Stimulated activated CD8-positive, alpha-beta memory T cell treated with anti-CD3 and anti-CD28 coated beads, Interleukin-12 subunit alpha, Interleukin-12 subunit beta, amount 100 ng/mL, for 1 hour (primary cell): ENCODE data around the gene HSBP1L1.

Experiments used
- DNase-seq: peaks from one replicate; pipeline ENCODE4 v3.0.0-alpha.2; 2020; ENCODE audit warnings: low read depth

The HSBP1L1 gene

GRCh38 chr18:79964330-79965118, at the start of gene HSBP1L1:
Gene HSBP1L1, plus strand, starts transcription at chr18:79964643. Its CDS starts 93 bp downstream, at chr18:79964736.
- no peak for DNase-seq

GRCh38 chr18:79915161-79916127, 49.0 kb upstream of the HSBP1L1 start:
- DNase-seq = no peak

GRCh38 chr18:79916128-79916494, 48.3 kb upstream of the HSBP1L1 start:
- no peak for DNase-seq

DNA sequence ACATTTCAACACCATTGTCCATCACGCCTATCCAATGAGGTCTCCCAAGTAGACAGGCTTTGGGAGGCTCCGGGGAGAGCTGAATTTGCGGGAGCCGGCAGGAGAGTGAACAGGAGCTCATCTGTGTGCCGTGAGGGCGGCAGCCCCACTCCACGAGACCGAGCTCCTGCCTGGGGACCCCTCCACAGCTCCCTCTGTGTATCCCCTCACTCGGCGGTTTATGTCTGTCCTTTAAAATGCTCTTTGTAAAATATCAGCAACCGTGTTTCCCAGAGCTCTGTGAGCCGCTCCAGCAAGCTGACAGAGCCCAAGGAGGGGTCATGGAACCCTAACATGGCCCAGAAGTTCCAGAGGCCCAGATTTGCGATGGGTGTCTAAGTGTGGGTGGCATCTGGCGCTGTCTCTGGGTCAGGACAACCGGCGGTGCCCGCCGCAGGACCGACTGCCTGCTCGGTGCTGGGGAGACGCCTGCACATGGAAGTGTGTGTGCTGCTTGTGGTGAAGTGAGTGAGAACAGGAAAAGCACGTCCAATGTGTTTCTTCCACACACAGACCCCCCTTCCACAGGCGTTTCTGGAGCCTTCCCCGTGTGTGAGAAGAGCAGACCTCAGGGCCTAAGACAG, 47.8 kb upstream of the HSBP1L1 start:
- no peak for DNase-seq

- DNase-seq = no peak
Measured at GRCh38 chr18:79917169-79917852, 47.1 kb upstream of the HSBP1L1 start.

DNA sequence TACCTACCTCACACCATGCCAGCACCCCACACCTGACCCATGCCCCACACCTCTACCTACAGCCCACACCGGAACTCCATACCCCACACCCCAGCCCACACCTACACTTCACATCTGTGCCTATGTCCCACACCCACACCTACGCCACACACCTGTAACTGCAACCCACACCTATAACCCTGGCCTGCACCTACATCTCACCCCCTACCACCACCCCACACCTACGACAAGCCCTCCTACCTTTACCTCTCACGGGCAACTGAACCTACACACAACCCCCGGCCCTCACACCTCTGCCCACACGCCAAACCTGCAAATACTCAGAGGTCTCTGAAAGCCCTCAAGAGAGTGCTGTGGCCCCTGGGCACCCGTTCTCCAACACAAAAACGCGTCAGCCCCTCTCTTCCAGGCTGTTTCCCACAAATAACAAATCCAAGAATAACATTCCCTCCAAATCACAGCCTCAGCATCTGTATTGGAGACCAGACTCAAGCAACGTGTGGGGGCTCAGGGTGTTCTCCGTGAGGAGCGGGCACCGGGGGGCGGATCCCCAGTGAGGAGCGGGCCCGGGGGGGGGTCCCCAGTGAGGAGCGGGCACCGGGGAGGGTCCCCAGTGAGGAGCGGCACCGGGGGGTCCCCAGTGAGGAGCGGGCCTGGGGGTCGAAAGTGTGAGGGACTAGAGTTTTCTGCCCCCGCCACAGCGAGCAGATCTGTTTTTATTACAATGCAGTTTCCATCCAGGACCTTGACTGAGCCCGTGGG, 46.4 kb upstream of the HSBP1L1 start:
- no peak for DNase-seq

- DNase-seq = no peak
Measured at GRCh38 chr18:79918615-79919011, 45.8 kb upstream of the HSBP1L1 start.

GRCh38 chr18:79919089-79919488, 45.4 kb upstream of the HSBP1L1 start:
- no peak for DNase-seq

DNA sequence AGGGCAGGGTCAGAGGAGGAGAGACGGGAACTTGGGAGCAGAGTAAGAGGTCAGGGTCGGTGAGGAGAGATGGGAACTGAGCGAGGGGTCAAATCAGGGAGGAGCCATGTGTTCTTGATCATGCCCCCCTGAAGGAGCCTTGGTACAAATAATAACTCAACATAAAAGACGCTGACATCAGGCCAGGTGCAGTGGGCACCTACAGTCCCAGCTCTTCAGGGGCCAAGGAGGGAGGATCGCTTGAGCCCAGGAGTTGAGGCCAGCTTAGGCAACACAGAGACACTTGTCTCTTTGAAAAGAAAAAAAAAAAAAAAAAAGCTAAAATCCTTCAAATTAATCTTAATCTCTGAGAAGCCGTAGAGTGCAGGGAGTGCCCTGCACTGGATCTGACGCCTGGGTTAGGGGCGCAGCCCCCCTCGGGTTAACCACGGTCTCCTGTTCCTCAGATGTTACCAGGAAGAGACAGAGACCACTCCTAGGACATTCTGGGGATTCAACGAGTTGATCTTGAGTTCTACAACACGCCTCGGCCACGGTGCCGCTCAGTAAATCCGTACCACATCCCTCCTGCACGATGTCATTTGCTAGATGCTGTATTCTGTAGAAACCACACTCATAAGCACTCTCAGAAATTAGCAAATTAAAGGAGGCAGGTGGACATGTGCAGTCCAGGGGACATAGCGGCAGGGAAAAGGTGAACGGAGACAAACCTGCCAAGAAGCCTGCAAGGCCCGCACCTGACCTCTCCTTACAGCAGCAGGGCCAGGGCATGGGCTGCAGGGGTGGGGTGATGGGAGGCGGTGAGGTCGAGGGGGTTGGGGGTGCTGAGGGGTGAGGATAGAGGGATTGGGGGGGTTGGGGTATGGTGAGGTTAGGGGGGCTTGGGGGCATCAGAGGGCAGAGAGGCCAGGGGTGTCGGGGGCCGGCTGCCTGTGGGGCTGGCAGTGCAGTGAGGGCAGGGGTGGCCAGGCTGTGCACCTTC, 42.2 kb upstream of the HSBP1L1 start:
- no peak for DNase-seq

DNA sequence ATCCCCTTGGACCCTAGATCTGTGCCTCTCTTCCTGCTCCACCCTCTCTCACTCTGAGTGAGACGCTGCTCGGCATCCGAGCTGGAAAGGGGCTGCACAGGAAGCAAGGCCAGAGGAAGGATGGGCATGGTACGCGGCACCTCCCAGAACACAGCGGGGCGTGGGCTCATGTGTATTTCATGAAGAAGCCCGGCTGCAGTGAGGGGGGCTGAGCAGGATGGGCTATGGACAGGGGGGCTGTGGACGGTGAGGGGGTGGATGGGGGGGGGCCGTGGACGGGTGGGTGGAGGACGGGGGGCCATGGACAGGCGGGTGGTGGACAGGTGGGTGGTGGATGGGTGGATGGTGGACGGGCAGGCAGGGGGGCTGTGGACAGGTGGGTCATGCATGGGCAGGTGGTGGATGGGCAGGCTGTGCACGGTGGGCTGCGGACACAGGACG, 41.5 kb upstream of the HSBP1L1 start:
- DNase-seq = no peak

- DNase-seq = no peak
Measured at GRCh38 chr18:79923896-79924585, 40.4 kb upstream of the HSBP1L1 start.

DNA sequence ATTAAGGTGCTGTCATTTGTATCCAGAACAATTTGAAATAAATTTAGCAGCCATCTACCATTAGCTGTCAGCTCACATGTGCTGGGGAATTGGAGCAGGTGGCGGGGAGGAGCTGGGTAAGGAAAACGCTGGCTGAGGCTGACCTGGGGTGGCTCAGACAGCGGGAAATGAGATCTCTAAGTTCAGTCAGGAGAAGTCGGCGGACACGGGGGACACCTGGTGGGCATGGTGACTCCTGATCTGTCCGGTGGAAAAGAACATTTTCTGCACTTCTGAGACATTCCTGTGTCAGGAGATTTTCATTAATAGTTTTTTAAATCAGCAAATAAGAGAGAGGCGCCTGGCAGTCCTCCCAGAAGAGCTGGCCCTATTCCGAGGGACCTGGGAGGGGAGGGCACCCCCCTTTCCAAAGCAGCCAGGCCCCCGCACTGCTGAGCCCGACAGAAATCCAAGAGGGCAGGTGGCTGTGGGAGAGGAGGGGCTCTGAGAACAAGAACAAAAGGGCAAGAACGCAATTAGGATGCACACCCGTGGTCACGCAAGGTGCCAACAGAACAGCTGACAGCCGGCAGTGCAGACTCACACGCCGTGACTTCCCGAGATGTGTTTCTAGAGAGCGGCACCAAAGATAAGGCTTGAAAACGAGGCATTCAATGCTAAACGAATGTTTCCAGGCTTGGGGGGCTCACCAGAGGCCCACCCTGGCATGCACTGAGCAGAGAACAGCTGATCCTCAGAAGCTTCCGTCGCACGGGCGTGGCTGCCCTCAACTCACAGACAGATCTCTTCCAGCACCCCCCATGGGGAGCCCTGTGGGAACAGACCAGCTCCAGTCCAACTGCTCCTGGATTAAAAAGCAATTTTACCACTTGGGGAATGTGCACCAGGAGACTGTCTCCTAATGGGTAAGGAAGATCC, 39.4 kb upstream of the HSBP1L1 start:
- DNase-seq = no peak

- no peak for DNase-seq
Measured at GRCh38 chr18:79926306-79926705, 38.1 kb upstream of the HSBP1L1 start.

GRCh38 chr18:79926715-79927606, 37.5 kb upstream of the HSBP1L1 start:
- no peak for DNase-seq

DNA sequence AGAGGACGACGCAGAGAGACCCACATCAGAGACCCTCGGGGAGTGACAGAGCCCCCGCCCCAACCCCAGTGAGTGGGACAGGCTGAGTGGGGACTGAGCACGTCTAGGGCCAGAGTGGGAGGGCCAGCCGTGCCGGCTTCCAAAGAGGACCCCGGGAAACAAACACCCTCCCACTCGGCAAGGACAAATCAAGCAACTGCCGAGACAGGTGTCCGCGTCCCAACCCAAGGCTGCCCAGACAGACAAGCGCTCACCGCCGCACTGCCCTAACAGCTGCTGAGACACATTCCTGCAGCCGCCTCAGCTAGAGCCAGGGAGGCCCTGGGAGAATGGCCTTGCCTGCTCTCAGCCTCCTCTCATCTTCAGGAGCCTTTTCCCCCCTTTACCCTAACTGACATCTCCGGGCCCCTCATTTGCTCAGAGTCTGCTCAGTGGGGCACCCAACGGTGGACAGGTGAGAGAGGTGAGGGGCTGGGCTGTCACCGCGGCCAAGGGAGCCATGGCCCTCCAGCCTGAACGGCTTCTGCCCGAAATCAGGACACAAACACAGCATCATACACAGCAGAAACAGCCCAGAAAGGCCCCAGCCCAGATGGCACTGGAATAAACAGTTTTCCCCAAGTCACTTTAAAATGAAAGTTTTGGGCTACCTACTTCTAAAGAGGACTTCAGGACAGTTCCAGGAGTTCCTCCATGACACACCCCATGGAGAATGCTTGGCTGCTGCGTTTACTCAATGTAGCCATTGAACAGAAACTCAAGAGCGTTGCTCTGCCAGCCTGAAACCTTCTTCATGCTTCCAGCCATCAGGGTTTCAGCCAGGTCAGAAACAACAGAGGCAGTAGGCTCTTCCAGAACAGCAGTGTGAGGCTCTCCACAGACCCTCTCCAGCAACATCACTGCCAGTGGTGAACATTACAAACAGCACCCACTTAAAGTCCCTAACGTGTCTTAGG, 36.6 kb upstream of the HSBP1L1 start:
- DNase-seq = no peak

DNA sequence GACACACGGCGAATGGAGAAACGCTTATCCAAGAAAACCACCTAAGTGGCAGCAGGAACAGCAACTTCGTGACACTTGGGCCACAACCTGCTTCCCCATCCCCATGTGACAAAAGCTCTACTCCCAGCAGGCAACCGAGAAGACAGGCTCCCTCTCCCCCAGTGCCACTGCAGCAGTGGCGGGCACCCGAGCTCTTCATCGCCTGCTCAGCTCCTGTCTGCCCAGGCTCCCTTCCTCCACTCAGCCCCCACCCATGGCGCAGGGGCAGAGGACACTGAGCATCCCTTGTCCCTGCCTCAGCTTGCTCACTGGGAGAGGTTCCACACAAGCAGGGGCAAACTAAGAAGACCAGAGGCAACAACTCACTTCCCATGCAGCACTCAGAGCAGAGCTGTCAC, 35.9 kb upstream of the HSBP1L1 start:
- DNase-seq = no peak
